NCI-H1930 (cell line): ENCODE measurements around the gene GSK3A.

Experiments
- DNase-seq, 2 experiments: peaks; one replicate each; lab custom pipeline; 2025; lab: John Stamatoyannopoulos, UW

GSK3A gene

GRCh38 chr19:42199440-42200115 lies 42.8 kb downstream of the GSK3A start:
- DNase-seq, result no peak

- DNase-seq, result no peak
Observed at GRCh38 chr19:42198676-42199439, 43.5 kb downstream of the GSK3A start.

- no peak for DNase-seq
Observed at GRCh38 chr19:42197375-42197817, 45.0 kb downstream of the GSK3A start.

- DNase-seq, result no peak
Observed at GRCh38 chr19:42196011-42197001, 46.1 kb downstream of the GSK3A start.

GRCh38 chr19:42193706-42194105 lies 48.7 kb downstream of the GSK3A start:
- no peak for DNase-seq

GRCh38 chr19:42193294-42193693 lies 49.1 kb downstream of the GSK3A start:
- no peak for DNase-seq

GRCh38 chr19:42191855-42192254 lies 50.5 kb downstream of the GSK3A start:
- DNase-seq, result no peak

GRCh38 chr19:42191330-42191729 lies 51.1 kb downstream of the GSK3A start:
- DNase-seq, result no peak

GRCh38 chr19:42189133-42189532 lies 53.3 kb downstream of the GSK3A start:
- DNase-seq, result no peak

GRCh38 chr19:42188665-42189064 lies 53.7 kb downstream of the GSK3A start:
- no peak for DNase-seq

GRCh38 chr19:42185277-42185676 lies 57.1 kb downstream of the GSK3A start:
- DNase-seq, result no peak

- DNase-seq, result peak; percentile 68 to 81
Observed at GRCh38 chr19:42184401-42184861, 58.0 kb downstream of the GSK3A start.
